ENCODE data around the gene HBA1. TPM values are rescaled to one million over a fixed set of nuclear protein-coding genes. Genes with fewer than 3 reads are reported as not detected.
A peak's percentile ranks its signal among the peaks of the same experiment; 100 is the strongest.
"Not testable (repeated sequence)": the region's sequence is repeated elsewhere in the genome, so short reads cannot be mapped to it uniquely, and the experiment has no call there.

Gene HBA1
- total RNA-seq, 1 donor from 2014 or later = 3,215 TPM

DNA sequence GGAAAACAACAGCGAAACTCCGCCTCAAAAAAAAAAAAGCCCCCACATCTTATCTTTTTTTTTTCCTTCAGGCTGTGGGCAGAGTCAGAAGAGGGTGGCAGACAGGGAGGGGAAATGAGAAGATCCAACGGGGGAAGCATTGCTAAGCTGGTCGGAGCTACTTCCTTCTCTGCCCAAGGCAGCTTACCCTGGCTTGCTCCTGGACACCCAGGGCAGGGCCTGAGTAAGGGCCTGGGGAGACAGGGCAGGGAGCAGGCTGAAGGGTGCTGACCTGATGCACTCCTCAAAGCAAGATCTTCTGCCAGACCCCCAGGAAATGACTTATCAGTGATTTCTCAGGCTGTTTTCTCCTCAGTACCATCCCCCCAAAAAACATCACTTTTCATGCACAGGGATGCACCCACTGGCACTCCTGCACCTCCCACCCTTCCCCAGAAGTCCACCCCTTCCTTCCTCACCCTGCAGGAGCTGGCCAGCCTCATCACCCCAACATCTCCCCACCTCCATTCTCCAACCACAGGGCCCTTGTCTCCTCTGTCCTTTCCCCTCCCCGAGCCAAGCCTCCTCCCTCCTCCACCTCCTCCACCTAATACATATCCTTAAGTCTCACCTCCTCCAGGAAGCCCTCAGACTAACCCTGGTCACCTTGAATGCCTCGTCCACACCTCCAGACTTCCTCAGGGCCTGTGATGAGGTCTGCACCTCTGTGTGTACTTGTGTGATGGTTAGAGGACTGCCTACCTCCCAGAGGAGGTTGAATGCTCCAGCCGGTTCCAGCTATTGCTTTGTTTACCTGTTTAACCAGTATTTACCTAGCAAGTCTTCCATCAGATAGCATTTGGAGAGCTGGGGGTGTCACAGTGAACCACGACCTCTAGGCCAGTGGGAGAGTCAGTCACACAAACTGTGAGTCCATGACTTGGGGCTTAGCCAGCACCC, 1.2 kb upstream of the HBA1 start:
- DNase-seq (ENCODE audit: low spot score) = no peak

DNA sequence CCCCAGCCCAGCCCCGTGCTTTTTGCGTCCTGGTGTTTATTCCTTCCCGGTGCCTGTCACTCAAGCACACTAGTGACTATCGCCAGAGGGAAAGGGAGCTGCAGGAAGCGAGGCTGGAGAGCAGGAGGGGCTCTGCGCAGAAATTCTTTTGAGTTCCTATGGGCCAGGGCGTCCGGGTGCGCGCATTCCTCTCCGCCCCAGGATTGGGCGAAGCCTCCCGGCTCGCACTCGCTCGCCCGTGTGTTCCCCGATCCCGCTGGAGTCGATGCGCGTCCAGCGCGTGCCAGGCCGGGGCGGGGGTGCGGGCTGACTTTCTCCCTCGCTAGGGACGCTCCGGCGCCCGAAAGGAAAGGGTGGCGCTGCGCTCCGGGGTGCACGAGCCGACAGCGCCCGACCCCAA, 474 bp upstream of the HBA1 start:
- DNase-seq (ENCODE audit: low spot score) = not testable (repeated sequence)

DNA sequence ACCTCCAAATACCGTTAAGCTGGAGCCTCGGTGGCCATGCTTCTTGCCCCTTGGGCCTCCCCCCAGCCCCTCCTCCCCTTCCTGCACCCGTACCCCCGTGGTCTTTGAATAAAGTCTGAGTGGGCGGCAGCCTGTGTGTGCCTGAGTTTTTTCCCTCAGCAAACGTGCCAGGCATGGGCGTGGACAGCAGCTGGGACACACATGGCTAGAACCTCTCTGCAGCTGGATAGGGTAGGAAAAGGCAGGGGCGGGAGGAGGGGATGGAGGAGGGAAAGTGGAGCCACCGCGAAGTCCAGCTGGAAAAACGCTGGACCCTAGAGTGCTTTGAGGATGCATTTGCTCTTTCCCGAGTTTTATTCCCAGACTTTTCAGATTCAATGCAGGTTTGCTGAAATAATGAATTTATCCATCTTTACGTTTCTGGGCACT, 928 bp downstream of the HBA1 start:
- DNase-seq (ENCODE audit: low spot score) = peak; percentile 35

GRCh38 chr16:177981-178667, 1.6 kb downstream of the HBA1 start:
- no peak for DNase-seq (ENCODE audit: low spot score)

GRCh38 chr16:178668-179015, 2.2 kb downstream of the HBA1 start:
- no peak for DNase-seq (ENCODE audit: low spot score)

DNA sequence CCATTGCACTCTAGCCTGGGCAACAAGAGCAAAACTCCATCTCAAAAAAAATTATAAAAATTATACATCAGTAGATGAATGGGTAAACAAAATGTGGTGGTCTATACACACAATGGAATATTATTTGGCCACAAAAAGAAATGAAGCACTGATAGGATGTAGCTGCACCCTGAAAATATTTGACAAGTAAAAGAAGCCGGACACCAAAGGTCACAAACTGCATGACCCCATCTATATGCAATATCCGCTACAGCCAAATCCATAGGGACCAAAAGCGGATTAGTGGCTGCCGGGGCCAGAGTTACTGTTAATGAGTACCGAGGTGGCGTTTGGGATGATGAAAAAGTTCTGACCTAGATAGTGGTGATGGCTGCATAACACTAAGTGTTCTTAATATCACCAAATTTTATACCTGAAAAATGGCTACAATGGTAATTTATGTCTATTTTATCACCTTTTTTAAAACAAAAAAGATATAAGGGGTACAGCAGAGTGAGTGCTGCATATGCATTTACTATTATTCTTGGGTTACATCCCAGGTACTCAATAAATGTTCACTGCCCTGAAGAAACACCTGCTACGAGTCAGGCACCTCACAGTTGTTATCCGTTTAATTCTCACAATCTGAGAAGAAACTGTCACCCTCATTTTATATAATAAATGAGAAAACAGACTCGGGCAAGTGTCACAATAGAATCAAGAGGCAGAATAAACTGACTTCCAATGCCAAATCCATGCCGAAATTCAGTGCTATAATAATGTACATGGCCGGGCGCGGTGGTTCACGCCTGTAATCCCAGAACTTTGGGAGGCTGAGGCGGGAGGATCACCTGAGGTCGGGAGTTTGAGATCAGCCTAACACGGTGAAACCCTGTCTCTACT, 3.0 kb downstream of the HBA1 start:
- DNase-seq (ENCODE audit: low spot score) = no peak

DNA sequence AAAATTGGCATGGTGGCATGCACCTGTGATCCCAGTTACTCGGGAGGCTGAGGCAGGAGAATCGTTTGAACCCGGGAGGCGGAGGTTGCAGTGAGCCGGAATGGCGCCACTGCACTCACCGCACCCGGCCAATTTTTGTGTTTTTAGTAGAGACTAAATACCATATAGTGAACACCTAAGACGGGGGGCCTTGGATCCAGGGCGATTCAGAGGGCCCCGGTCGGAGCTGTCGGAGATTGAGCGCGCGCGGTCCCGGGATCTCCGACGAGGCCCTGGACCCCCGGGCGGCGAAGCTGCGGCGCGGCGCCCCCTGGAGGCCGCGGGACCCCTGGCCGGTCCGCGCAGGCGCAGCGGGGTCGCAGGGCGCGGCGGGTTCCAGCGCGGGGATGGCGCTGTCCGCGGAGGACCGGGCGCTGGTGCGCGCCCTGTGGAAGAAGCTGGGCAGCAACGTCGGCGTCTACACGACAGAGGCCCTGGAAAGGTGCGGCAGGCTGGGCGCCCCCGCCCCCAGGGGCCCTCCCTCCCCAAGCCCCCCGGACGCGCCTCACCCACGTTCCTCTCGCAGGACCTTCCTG, 3.7 kb downstream of the HBA1 start, which contains the start of gene HBQ1:
Gene HBQ1 (plus strand): TSS at position 359 of the 575 bp plus-strand sequence. CDS start 28 bp downstream, at position 387.
- peak; percentile 12 for DNase-seq (ENCODE audit: low spot score)

DNA sequence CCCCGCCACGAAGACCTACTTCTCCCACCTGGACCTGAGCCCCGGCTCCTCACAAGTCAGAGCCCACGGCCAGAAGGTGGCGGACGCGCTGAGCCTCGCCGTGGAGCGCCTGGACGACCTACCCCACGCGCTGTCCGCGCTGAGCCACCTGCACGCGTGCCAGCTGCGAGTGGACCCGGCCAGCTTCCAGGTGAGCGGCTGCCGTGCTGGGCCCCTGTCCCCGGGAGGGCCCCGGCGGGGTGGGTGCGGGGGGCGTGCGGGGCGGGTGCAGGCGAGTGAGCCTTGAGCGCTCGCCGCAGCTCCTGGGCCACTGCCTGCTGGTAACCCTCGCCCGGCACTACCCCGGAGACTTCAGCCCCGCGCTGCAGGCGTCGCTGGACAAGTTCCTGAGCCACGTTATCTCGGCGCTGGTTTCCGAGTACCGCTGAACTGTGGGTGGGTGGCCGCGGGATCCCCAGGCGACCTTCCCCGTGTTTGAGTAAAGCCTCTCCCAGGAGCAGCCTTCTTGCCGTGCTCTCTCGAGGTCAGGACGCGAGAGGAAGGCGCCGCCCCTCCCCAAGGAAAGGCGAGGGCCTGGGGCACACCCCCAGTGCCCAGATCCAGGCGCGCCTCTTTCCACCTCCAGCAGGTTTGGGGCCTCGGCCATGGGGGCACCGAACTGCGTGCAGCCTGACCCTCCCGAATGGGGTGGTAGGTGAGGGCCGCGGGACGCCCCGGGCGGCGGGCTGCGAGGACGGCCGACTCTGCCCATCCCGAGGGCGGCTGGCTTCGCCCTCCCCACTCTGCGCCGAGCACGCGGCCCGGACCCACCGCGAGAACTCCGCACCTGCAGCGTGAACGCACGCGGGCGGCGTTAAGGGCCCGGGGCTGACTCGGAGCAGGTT, 4.4 kb downstream of the HBA1 start:
- peak; percentile 35 for DNase-seq (ENCODE audit: low spot score)

DNA sequence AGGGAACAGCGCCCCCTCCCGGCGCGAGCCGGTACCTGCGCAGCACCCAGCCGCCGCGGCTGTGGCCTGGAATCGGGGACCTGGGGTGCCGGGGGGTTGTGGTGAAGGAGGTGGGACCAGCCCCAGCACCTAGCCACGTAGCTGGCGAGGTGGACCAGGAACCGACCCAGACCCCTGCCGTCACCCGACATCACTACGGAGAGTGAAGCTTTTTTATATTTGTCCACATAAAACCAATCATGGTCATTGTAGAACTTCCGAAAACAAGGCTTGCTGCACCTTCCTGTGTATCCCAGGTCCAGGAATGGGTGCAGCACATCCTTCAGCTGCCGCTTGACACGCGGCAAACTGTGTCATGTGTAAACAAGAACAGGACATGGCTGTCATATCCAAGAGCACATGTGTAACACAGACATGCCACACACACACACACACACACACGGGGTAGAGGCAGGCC, 5.1 kb downstream of the HBA1 start:
- DNase-seq (ENCODE audit: low spot score) = no peak

GRCh38 chr16:183005-183404, 6.5 kb downstream of the HBA1 start:
- DNase-seq (ENCODE audit: low spot score) = no peak

DNA sequence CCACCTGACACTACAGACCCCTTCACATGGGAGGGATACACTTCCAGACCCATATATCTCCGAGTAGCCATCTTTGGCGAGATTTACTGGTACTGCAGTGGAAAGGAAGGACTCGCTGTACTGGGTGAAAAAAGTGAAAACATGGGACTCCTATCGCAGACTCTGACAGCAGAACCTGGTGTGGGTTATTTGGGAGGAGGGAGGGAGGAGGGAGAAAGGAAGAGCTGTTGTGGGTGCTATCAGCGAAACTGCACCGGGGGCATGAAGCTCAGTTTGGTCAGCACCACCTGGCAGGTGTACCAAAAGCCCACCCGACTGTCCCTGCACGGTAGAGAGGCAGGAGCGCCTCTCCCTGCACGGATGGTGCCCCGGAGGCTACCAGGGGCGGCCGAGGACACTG, 8.7 kb downstream of the HBA1 start:
- DNase-seq (ENCODE audit: low spot score) = no peak

- DNase-seq (ENCODE audit: low spot score) = no peak
Measured at GRCh38 chr16:185691-186090, 9.2 kb downstream of the HBA1 start.

- no peak for DNase-seq (ENCODE audit: low spot score)
Measured at GRCh38 chr16:187330-187729, 10.8 kb downstream of the HBA1 start.

DNA sequence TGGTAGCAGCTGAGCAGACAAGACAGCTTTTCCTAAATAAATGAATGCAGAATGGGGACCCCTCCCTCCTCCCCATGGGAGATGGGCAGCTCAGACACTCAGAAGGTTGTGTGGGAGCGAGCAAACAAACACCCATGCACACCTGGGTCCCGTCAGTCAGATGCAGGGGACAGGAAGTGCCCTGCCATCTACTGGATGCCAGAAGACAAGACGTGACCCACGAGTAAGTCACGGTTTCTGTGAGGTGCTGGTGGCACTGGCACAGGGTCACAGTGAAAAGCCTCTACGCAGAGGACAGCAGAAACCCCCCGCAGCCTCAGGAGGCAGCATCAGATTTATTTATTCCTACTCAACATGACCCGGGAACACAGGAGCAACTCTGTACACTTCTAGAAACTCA, 12.2 kb downstream of the HBA1 start:
- DNase-seq (ENCODE audit: low spot score) = no peak

- DNase-seq (ENCODE audit: low spot score) = no peak
Measured at GRCh38 chr16:189604-190186, 13.2 kb downstream of the HBA1 start.

- DNase-seq (ENCODE audit: low spot score) = no peak
Measured at GRCh38 chr16:191831-192230, 15.4 kb downstream of the HBA1 start.

DNA sequence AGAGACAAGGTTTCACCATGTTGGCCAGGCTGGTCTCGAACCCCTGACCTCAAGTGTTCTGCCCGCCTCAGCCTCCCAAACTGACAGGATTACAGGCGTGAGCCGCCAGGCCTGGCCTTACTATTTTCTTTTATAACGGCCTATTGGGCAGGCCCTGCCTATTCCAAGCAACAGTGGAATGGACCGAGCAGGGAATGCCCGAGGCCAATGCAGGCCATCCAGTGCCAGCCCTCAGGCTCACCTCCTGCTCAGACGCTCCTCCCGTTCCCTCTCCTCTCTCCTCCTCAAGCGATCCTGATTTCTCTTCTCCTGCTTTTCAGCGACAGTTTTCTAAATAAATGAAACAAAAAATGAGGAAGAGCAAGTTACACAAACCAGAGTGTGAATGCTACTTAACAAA, 16.2 kb downstream of the HBA1 start:
- DNase-seq (ENCODE audit: low spot score) = no peak

DNA sequence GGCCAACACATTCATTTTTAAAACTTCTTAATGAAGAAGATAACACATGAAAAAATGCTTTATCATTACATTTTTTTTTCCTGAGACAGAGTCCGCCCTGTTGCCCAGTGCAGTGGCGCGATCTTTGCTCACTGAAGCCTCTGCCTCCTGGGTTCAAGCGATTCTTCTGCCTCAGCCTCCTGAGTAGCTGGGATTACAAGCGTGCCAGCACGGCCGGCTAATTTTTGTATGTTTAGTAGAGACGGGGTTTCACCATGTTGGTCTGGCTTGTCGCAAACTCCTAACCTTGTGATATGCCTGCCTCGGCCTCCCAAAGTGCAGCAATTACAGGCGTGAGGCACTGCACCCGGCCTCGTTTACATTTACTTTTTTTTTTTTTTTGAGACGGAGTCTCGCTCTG, 17.0 kb downstream of the HBA1 start:
- DNase-seq (ENCODE audit: low spot score) = no peak

DNA sequence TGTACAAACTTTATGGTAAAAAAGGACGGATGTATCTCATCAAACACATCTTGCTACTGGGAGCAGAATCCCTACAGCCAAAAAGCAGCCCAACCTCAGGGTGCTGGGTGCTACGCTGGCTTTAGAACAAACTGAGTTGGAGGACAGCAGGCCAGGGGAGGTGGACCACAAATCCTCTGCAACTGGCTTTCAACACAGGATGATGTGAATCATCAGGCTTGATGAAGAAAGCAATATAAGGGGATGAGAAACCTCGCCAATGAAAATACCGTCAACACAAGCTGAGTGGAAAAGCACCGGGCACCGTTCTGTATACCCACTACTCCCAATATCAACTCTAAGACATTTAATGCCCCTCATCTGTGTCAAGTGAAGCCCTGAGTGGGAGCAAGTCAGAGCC, 18.0 kb downstream of the HBA1 start:
- no peak for DNase-seq (ENCODE audit: low spot score)

DNA sequence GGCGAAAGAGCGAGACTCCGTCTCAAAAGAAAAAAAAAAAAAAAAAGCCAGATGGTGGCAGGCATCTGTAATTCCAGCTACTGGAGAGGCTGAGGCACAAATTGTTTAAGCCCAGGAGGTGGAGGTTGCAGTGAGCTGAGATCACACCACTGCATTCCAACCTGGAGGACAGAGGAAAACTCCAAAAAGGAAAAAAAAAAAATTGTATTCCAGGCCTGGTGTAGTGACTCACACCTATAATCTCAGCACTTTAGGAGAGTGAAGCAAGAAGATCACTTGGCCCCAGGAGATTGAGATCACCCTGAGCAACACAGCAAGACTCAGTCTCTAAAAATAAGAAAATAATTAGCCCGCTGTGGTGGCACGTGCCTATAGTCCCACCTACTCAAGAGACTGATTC, 23.9 kb downstream of the HBA1 start:
- peak; percentile 31 for DNase-seq (ENCODE audit: low spot score)
